GM11168 (cell line): ENCODE measurements around the gene AP2M1.

Experiments
- in situ Hi-C: fragments of 300-500 bp; cut with MboI; formaldehyde crosslinking; loops from one replicate; pipeline ENCODE4 v1.12.0; 2022; ENCODE audit warnings: low sequenced_read_pairs; ENCODE audit not compliant: unreplicated experiment

Gene AP2M1

DNA sequence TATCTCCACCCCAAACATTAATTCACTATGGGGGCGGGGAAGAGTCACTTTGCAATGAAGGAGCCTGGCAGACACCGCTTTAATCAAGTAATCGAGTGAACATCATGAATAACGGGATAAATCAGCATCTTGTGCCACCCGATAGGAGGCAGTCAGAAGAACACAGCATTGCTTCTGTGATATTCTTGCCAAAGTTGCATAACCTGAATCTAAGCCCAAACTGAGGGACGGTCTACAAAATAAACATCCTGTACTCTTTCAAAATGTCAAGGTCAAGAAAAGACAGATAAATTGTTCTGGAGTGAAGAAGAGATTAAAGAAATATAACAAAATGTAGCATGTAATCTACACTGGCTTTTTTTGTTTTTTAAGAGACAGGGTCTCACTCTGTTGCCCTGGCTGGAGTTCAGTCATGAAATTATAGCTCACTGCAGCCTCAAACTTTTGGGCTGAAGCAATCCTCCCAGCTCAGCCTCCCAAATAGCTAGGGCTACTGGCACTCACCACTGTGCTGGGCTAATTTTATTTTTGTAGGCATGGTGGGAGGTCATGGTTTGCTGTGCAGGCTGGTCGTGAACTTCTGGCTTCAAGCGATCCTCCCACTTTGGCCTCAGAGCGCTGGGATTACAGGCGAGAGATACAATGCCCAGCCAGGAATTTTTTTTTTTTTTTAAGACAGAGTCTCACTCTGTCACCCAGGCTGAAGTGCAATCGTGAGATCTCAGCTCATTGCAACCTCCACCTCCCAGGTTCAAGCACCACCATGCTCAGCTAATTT is 34.7 kb downstream of the AP2M1 start:
- in situ Hi-C loops, result no loop called here

- in situ Hi-C loops, result no loop called here
These were observed 36.6 kb downstream of the AP2M1 start for GRCh38 chr3:184211297-184211696.

DNA sequence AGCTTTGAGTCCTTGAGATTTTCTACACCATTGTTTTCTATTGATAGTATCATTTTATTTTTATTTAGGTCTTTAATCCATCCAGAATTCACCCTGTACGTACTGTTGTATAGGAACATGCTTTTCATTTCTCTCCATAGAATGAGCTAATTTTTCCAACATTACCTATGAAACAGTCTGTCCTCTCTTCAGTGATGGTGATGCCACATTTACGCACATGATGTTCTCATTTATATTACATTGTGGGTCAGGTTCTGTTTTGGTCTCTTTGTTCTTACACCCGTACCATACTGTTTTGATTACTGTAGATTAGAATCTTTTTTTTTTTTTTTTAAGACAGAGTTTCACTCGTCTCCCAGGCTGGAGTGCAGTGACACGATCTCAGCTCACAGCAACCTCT is 37.1 kb downstream of the AP2M1 start:
- in situ Hi-C loops, result no loop called here

DNA sequence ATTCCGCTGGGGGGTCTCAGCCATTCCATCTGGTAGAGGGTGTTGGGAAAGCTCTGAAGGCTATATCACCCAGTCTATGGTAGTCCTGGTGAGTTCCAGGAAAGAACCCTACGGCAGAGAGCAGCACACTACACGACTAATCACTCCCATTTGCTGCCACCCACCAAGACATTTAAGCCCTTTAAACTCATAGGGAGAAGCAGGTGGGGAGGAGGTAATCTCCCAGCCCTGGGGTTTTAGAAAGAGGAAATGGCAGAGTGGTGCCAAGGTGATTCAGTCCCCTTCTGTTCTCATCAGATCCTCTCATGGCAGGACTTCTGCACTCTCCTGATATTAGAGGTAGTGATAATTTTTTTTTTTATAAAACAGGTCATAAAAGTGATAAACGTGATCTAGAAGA is 44.2 kb downstream of the AP2M1 start:
- in situ Hi-C loops, result no loop called here

GRCh38 chr3:184222521-184222920 is 47.9 kb downstream of the AP2M1 start:
- in situ Hi-C loops, result no loop called here

DNA sequence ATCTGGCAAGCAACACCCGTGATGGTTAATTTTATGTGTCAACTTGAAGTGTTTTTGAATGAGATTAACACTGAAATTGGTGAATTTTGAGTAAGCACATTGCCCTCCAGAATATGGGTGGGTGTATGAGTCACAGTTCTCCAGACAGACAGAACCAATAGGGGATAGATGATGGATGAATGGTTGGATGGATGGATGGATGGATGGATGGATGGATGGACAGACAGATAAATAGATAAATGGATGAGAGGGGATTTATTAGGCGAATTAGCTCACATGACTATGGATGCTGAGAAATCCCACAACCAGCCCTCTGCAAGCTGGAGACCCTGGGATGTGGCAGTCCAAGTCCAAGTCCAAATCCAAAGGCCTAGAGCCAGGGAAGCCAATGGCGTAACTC is 49.3 kb downstream of the AP2M1 start:
- in situ Hi-C loops, result no loop called here

DNA sequence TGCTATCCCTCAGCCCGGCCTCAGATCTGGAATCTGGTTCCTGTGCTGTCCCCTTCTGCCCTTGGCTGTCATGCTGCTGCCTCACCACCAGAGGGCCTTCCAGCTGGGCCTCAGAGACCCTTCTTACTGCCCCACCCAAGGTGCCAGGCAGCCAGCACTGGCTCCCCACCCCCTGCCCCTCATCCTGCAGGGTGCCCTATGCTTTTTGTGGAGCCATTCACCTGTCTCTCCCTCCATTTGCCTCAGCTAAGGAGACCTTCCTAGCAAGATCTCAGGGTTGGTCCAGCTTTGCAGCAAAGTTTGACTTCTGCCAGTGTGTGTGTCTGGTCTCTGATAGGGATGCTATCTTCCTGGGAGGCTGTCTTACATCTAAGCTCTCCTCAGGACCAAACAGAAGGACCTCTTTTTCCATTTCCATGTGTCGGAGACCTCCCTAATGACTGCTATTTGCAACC is 52.9 kb downstream of the AP2M1 start:
- in situ Hi-C loops, result no loop called here

- in situ Hi-C loops, result no loop called here
These were observed 53.9 kb downstream of the AP2M1 start for GRCh38 chr3:184228376-184229137.

GRCh38 chr3:184229394-184230080 is 54.9 kb downstream of the AP2M1 start, which contains the start of gene VWA5B2:
Gene VWA5B2 (plus strand): TSS chr3:184229585. CDS start chr3:184230529, 944 bp downstream.
- in situ Hi-C loops, result no loop called here

- in situ Hi-C loops, result no loop called here
These were observed 55.5 kb downstream of the AP2M1 start for GRCh38 chr3:184230081-184230602.

- in situ Hi-C loops, result no loop called here
These were observed 56.2 kb downstream of the AP2M1 start for GRCh38 chr3:184230603-184231528.

DNA sequence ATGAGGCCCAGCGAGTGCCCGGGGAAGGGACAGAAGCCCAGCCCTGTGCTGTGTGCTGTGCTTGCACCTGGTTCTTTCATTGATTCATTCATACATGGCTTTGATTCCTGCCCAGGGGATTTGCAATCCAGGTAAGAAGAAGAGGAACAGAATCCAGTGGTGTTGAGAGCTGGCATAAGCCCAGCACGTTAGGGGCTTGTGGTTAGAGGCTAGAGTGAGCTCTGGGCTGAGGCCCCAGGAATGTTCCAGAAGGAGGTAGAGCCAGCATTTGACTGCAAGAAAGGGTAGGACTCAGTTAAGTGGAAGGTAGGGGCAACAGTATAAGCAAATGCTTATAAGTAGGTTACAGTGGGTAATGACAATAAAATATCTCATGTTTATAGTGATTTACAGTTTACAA is 57.0 kb downstream of the AP2M1 start:
- in situ Hi-C loops, result no loop called here

DNA sequence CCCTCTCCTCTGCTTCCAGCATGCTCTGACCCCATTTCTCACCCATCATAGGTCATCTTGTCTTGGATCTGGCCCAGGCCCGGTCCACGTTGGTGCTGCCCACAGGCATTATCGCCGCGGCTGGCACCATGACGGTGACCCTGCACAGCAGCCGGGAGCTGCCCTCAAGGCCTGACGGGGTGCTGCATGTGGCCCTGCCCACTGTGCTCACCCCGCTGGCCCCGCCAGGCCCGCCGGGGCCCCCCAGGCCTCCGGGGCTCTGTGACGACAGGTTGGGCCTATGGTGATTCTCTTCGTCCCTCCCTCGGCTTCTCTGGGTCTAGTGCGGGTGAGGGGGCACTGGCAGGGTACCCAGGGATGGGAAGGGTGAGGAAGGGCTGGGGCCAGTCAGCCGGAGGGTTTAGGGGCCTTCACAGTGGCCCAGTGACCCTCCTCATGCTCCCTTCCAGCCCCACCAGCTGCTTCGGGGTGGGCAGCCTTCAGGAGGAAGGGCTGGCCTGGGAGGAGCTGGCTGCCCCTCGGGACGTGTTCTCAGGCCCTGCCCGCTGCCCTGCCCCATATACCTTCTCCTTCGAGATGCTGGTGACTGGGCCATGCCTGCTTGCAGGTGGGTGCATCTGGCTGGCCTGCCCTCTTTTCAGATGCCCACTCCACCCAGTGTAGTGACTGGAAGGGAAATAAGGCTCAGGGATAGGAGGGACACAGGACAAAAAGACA is 58.6 kb downstream of the AP2M1 start:
- in situ Hi-C loops, result no loop called here
